ENCODE data around the gene EIF3L. TPM values are rescaled to one million over a fixed set of nuclear protein-coding genes. Genes with fewer than 3 reads are reported as not detected.

EIF3L gene
- total RNA-seq, result 599 TPM

GRCh38 chr22:37849089-37849751 is at the start of gene EIF3L:
TSS of gene EIF3L (plus strand) at chr22:37849419. CDS start at chr22:37849450, 31 bp downstream.

GRCh38 chr22:37807410-37808293 is 41.6 kb upstream of the EIF3L start, which contains the start of gene GCAT:
TSS of gene GCAT (plus strand) at chr22:37807934. CDS start at chr22:37807968, 34 bp downstream.

GRCh38 chr22:37823134-37823985 is 25.9 kb upstream of the EIF3L start, which contains the start of gene GALR3:
TSS of gene GALR3 (plus strand) at chr22:37823382. CDS start at chr22:37823407, 25 bp downstream.

GRCh38 chr22:37905534-37906363 is 56.5 kb downstream of the EIF3L start, which contains the start of gene MICALL1:
TSS of gene MICALL1 (plus strand) at chr22:37906297. CDS start at chr22:37906423, 126 bp downstream.

Small RNAs within 50 kb of the gene (small RNA-seq; reads per million reads assigned to genes)
- gene MIR659 (ENCODE audit: low replicate concordance), result 0.28 reads per million

Other genes with a start within 250 kb of the EIF3L start
- gene GGA1, start 240.6 kb upstream of the EIF3L start, total RNA-seq, result 70.4 TPM
- 0.94 TPM for gene SH3BP1, start 209.8 kb upstream of the EIF3L start, total RNA-seq
- gene PDXP, start 190.7 kb upstream of the EIF3L start, total RNA-seq, result 42.6 TPM
- gene LGALS1, start 173.8 kb upstream of the EIF3L start, total RNA-seq, result 69.8 TPM
- 16.3 TPM for gene NOL12, start 163.1 kb upstream of the EIF3L start, total RNA-seq
- gene TRIOBP, start 152.4 kb upstream of the EIF3L start, total RNA-seq, result 35.7 TPM
- gene GCAT, start 41.5 kb upstream of the EIF3L start, total RNA-seq, result 7.5 TPM
- not detected for gene GALR3, start 26.0 kb upstream of the EIF3L start, total RNA-seq
- gene ANKRD54, start 5.1 kb upstream of the EIF3L start, total RNA-seq, result 26.3 TPM
- 38.8 TPM for gene MICALL1, start 56.9 kb downstream of the EIF3L start, total RNA-seq
- gene C22orf23, start 104.2 kb downstream of the EIF3L start, total RNA-seq, result 0.63 TPM
- gene POLR2F, start 104.3 kb downstream of the EIF3L start, total RNA-seq, result 44.8 TPM
- gene SOX10, start 135.1 kb downstream of the EIF3L start, total RNA-seq, result 3.4 TPM
- gene PICK1, start 208.0 kb downstream of the EIF3L start, total RNA-seq, result 34.4 TPM
- 1.3 TPM for gene SLC16A8, start 234.8 kb downstream of the EIF3L start, total RNA-seq

Data from parietal lobe (tissue), 2 donors.